H9 (cell line): ENCODE results near the gene KCNMA1. TPM values are rescaled to one million over a fixed set of nuclear protein-coding genes. Genes with fewer than 3 reads are reported as not detected.

Source experiments
- DNase-seq: peaks from one replicate; pipeline ENCODE4 v3.0.0-alpha.2; 2017
- H2AFZ ChIP-seq: one replicate; pipeline ENCODE4 v1.6.1; 2013; ENCODE audit warnings: mild to moderate bottlenecking, low read length, control low read depth, moderate library complexity
- H2AK5ac ChIP-seq: 2 replicates; pipeline ENCODE4 v1.6.1; 2013; ENCODE audit warnings: low read length, control low read depth, mixed read lengths; ENCODE audit not compliant: insufficient read length
- H2BK120ac ChIP-seq: one replicate; pipeline ENCODE4 v1.6.1; 2013; ENCODE audit warnings: low read depth, mild to moderate bottlenecking, low read length, control low read depth, inconsistent platforms; ENCODE audit not compliant: poor library complexity, severe bottlenecking
- H2BK12ac ChIP-seq: 2 replicates; pipeline ENCODE4 v1.6.1; 2013; ENCODE audit warnings: low read length, control low read depth, mixed read lengths, low read depth; ENCODE audit not compliant: insufficient read length
- H2BK15ac ChIP-seq: 2 replicates; pipeline ENCODE4 v1.6.1; 2013; ENCODE audit warnings: low read depth, low read length, control low read depth
- H2BK20ac ChIP-seq: one replicate; pipeline ENCODE4 v1.6.1; 2013; ENCODE audit warnings: low read depth, mild to moderate bottlenecking, low read length, control low read depth, inconsistent platforms; ENCODE audit not compliant: poor library complexity, severe bottlenecking
- H2BK5ac ChIP-seq: 2 replicates; pipeline ENCODE4 v1.6.1; 2013; ENCODE audit warnings: low read length, control low read depth, mixed read lengths; ENCODE audit not compliant: insufficient read length
- H3K14ac ChIP-seq: 2 replicates; pipeline ENCODE4 v1.6.1; 2013; ENCODE audit warnings: low read length, control low read depth; ENCODE audit not compliant: insufficient read depth
- H3K18ac ChIP-seq: 2 replicates; pipeline ENCODE4 v1.6.1; 2013; ENCODE audit warnings: low read depth, mild to moderate bottlenecking, mixed read lengths, low read length, control low read depth; ENCODE audit not compliant: insufficient read length
- H3K23ac ChIP-seq: 2 replicates; pipeline ENCODE4 v1.6.1; 2013; ENCODE audit warnings: low read length, control low read depth, mixed read lengths, low read depth; ENCODE audit not compliant: insufficient read length
- H3K23me2 ChIP-seq: 2 replicates; pipeline ENCODE4 v1.6.1; 2013; ENCODE audit warnings: low read depth, mild to moderate bottlenecking, mixed read lengths, low read length, control low read depth; ENCODE audit not compliant: insufficient read length, poor library complexity, severe bottlenecking
- H3K27ac ChIP-seq: 2 replicates; pipeline ENCODE4 v1.5.1; 2013; ENCODE audit warnings: low read length, control low read depth, mixed read lengths, low read depth; ENCODE audit not compliant: insufficient read length
- H3K27me3 ChIP-seq: 2 replicates; pipeline ENCODE4 v1.6.1; 2013; ENCODE audit warnings: low read length, control low read depth, inconsistent platforms; ENCODE audit not compliant: insufficient read depth
- H3K4ac ChIP-seq: 2 replicates; pipeline ENCODE4 v1.6.1; 2013; ENCODE audit warnings: low read depth, mild to moderate bottlenecking, control low read depth, inconsistent platforms, low read length, moderate library complexity
- H3K4me1 ChIP-seq: 2 replicates; pipeline ENCODE4 v1.6.1; 2013; ENCODE audit warnings: low read length, control low read depth, inconsistent platforms; ENCODE audit not compliant: insufficient read depth
- H3K4me2 ChIP-seq: 2 replicates; pipeline ENCODE4 v1.6.1; 2013; ENCODE audit warnings: low read length, control low read depth, mixed read lengths; ENCODE audit not compliant: insufficient read length, insufficient read depth
- H3K56ac ChIP-seq: 2 replicates; pipeline ENCODE4 v1.6.1; 2013; ENCODE audit warnings: low read depth, mild to moderate bottlenecking, mixed read lengths, low read length, control low read depth; ENCODE audit not compliant: insufficient read length
- H3K79me1 ChIP-seq: 2 replicates; pipeline ENCODE4 v1.6.1; 2013; ENCODE audit warnings: low read depth, mild to moderate bottlenecking, moderate library complexity, low read length, control low read depth, inconsistent platforms; ENCODE audit not compliant: insufficient read depth, poor library complexity, severe bottlenecking
- H3K79me2 ChIP-seq: 2 replicates; pipeline ENCODE4 v1.6.1; 2013; ENCODE audit warnings: low read length, control low read depth, inconsistent platforms; ENCODE audit not compliant: insufficient read depth
- H3K9ac ChIP-seq: 2 replicates; pipeline ENCODE4 v1.6.1; 2013; ENCODE audit warnings: low read length, control low read depth, mixed read lengths; ENCODE audit not compliant: insufficient read length; ENCODE audit errors: extremely low read depth
- H3K9me3 ChIP-seq: one replicate; pipeline ENCODE4 v1.6.1; 2013; ENCODE audit warnings: low read depth, low read length, inconsistent platforms; ENCODE audit not compliant: control insufficient read depth
- H3T11ph ChIP-seq: one replicate; pipeline ENCODE4 v1.6.1; 2013; ENCODE audit warnings: mild to moderate bottlenecking, low read length, control low read depth, inconsistent platforms
- H4K20me1 ChIP-seq: one replicate; pipeline ENCODE4 v1.6.1; 2013; ENCODE audit not compliant: control insufficient read depth, insufficient read length, insufficient read depth
- H4K5ac ChIP-seq: 2 replicates; pipeline ENCODE4 v1.6.1; 2013; ENCODE audit warnings: low read depth, mild to moderate bottlenecking, mixed read lengths, low read length, control low read depth; ENCODE audit not compliant: insufficient read length
- H4K8ac ChIP-seq: replicated peaks from 2 replicates; pipeline ENCODE4 v1.6.1; 2013; ENCODE audit warnings: low read length, control low read depth, mixed read lengths, low read depth; ENCODE audit not compliant: insufficient read length
- H4K91ac ChIP-seq: 2 replicates; pipeline ENCODE4 v1.6.1; 2013; ENCODE audit warnings: low read depth, mild to moderate bottlenecking, moderate library complexity, mixed read lengths, low read length, control low read depth; ENCODE audit not compliant: insufficient read length
- H3K27ac Mint-ChIP-seq, 3 experiments: 2 replicates in 2 of 3; 3 replicates in 1 of 3; pipeline ENCODE4 v1.8.0; 2020 to 2021; ENCODE audit warnings: mixed read lengths in 3 of 3, mild to moderate bottlenecking in 1 of 3, moderate library complexity in 1 of 3
- H3K27me3 Mint-ChIP-seq: 2 replicates; pipeline ENCODE4 v1.8.0; 2021; ENCODE audit warnings: low read depth, mild to moderate bottlenecking, moderate library complexity, mixed read lengths
- H3K36me3 Mint-ChIP-seq, 3 experiments: 2 replicates in 2 of 3; 3 replicates in 1 of 3; pipeline ENCODE4 v1.8.0; 2020 to 2021; ENCODE audit warnings: low read depth in 3 of 3, mixed read lengths in 3 of 3; ENCODE audit not compliant: insufficient read depth in 1 of 3
- H3K4me1 Mint-ChIP-seq, 2 experiments: 2 replicates each; pipeline ENCODE4 v1.8.0; 2020; ENCODE audit warnings: mixed read lengths in 2 of 2
- H3K4me3 Mint-ChIP-seq, 2 experiments: 2 replicates in 1 of 2; 3 replicates in 1 of 2; pipeline ENCODE4 v1.8.0; 2020 to 2021; ENCODE audit warnings: mild to moderate bottlenecking in 2 of 2, mixed read lengths in 2 of 2, moderate library complexity in 1 of 2
- H3K9me3 Mint-ChIP-seq, 2 experiments: 2 replicates in 1 of 2; 3 replicates in 1 of 2; pipeline ENCODE4 v1.8.0; 2020; ENCODE audit warnings: mild to moderate bottlenecking in 2 of 2, mixed read lengths in 2 of 2, moderate library complexity in 1 of 2
- WGBS: extraction: QIAGEN DNeasy Blood & Tissue Kit; methylation state at CpG from one replicate; pipeline ENCODE4 v1.1.7; 2013; ENCODE audit warnings: missing lambda C conversion rate, low lambda C conversion rate, mixed read lengths; ENCODE audit not compliant: insufficient read length; ENCODE audit errors: extremely low coverage; 5-methylcytosine and 5-hydroxymethylcytosine counted together
- total RNA-seq: library from RNA; stranded (reverse); gene quantifications from 2 replicates; pipeline ENCODE4 v1.2.1, GENCODE V29; 2021
- TF ChIP-seq, protein P1 (sequence below): fragments of 200-600 bp; sonication (generic); conservative IDR thresholded peaks from 3 replicates; pipeline ENCODE4 v1.8.0; 2021; ENCODE audit warnings: antibody characterized with exemption, mild to moderate bottlenecking

Gene KCNMA1
- total RNA-seq, 1 experiment from 2014 or later, result 2.0 TPM

DNA sequence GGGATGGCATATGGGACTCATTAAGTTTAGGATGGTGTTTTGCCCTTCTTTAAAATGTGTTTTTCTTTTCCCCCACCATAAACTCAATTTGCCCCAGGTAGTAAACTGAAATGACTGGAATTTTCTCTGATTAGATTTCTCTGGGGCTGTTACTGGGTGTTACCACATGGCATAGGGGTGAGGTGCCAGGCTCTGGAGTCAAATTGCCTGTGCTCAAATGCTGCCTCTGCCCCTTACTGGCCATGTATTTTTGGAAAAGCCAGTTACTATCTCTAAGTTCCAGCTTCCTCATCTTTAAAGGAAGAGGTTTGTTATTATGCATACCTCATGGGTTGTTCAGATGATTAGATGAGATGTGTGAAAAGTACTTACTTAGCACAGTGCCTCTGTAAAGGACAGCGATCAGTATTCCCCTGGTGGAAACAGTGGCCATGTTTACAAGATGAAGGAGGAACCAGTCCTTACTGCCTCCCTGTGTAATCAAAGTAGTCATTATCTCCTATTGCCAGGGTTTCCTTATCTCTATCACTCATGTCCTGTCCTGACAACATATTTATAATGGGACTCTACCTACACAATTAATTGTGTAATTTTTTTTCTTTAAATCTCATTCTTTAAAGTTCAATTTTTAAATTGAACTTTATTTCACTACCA is 352.0 kb downstream of the KCNMA1 start:
- Histone ChIP-seq H4K5ac (no peak overlapping the region), H2BK120ac (no peak overlapping the region), H2AFZ (no peak overlapping the region), H3K14ac (no peak overlapping the region), H3K23ac (no peak overlapping the region), H3K4me1 (peaks cover 7% of the 10 kb centered on the region), H2BK5ac (no peak overlapping the region), H2BK12ac (no peak overlapping the region), H3T11ph (no peak overlapping the region), H2AK5ac (no peak overlapping the region), H3K18ac (no peak overlapping the region), H3K9ac (no peak overlapping the region), H4K8ac (no peak overlapping the region), H2BK15ac (no peak overlapping the region), H3K4me2 (no peak overlapping the region), H3K56ac (no peak overlapping the region), H3K27ac (no peak overlapping the region), H4K20me1 (no peaks in the 10 kb centered on the region), H2BK20ac (no peak overlapping the region), H3K79me2 (no peaks in the 10 kb centered on the region), H3K9me3 (no peaks in the 10 kb centered on the region), H3K23me2 (no peaks in the 10 kb centered on the region), H3K4ac (no peak overlapping the region), H3K79me1 (no peaks in the 10 kb centered on the region), H3K27me3 (no peaks in the 10 kb centered on the region), H4K91ac (no peak overlapping the region)
- WGBS, result no CpG with 5 or more reads among the region's 1 CpG
- H3K27me3 Mint-ChIP-seq, result peaks cover 13% of the 10 kb centered on the region
- TF ChIP-seq, protein P1, sequence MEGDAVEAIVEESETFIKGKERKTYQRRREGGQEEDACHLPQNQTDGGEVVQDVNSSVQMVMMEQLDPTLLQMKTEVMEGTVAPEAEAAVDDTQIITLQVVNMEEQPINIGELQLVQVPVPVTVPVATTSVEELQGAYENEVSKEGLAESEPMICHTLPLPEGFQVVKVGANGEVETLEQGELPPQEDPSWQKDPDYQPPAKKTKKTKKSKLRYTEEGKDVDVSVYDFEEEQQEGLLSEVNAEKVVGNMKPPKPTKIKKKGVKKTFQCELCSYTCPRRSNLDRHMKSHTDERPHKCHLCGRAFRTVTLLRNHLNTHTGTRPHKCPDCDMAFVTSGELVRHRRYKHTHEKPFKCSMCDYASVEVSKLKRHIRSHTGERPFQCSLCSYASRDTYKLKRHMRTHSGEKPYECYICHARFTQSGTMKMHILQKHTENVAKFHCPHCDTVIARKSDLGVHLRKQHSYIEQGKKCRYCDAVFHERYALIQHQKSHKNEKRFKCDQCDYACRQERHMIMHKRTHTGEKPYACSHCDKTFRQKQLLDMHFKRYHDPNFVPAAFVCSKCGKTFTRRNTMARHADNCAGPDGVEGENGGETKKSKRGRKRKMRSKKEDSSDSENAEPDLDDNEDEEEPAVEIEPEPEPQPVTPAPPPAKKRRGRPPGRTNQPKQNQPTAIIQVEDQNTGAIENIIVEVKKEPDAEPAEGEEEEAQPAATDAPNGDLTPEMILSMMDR, result no peak
- H3K4me1 Mint-ChIP-seq, result peaks cover 30 to 32% of the 10 kb centered on the region in 2 experiments
- DNase-seq, result no peak
- no peaks in the 10 kb centered on the region for H3K36me3 Mint-ChIP-seq
- H3K27ac Mint-ChIP-seq, result 0 out of 7 replicates have a peak overlapping the region, but pooled peaks of 1 of the 3 experiments have one; percentile 25
- H3K9me3 Mint-ChIP-seq, result no peaks in the 10 kb centered on the region
- no peak overlapping the region for H3K4me3 Mint-ChIP-seq
